GM12801 (cell line): ENCODE data around the gene DDRGK1.

Experiments
- TF ChIP-seq, protein P1 (sequence below): IDR thresholded peaks from one replicate; pipeline ENCODE4 v1.5.1; 2011; ENCODE audit warnings: control low read depth; ENCODE audit not compliant: insufficient read length; ENCODE audit errors: extremely low read depth

Gene DDRGK1

DNA sequence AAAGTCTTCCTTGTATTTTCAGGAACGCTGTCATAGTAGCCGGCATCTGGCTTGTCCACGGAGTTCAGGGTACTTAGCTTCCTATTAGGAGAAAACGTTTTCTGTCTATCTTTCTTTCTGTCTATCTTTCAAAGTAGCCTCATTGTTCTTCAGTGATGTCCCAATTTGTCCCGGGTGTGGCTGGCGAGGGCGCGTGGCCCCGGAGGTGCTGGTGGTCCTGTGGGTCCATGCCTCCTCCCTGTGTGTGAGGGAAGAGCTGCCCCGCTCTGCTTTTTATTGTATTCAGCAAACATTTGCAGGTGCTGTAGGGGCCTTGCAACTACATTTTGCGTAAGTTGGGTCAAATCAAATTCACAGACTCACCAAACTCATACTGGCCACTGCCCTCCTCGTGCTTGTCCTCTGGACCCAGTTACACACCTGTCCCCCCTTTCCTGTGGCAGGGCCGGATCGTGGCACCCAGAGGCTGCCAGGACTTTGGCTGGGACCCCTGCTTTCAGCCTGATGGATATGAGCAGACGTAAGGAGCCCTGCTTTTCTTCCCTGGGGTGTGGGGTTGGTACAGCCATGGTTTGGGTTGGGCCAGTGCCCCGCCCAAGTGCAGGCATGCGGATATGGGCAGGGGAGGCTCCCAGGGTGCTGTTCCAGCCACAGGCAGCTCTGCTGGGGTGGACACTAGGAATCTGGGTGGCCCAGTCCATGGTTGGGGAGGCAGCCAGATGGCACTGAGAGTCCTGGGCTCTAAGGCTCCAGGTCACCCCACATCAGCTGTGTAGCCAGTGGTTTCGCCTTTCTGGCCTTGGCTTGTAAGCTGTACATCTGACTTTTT is 17.1 kb upstream of the DDRGK1 start:
- TF ChIP-seq, protein P1, sequence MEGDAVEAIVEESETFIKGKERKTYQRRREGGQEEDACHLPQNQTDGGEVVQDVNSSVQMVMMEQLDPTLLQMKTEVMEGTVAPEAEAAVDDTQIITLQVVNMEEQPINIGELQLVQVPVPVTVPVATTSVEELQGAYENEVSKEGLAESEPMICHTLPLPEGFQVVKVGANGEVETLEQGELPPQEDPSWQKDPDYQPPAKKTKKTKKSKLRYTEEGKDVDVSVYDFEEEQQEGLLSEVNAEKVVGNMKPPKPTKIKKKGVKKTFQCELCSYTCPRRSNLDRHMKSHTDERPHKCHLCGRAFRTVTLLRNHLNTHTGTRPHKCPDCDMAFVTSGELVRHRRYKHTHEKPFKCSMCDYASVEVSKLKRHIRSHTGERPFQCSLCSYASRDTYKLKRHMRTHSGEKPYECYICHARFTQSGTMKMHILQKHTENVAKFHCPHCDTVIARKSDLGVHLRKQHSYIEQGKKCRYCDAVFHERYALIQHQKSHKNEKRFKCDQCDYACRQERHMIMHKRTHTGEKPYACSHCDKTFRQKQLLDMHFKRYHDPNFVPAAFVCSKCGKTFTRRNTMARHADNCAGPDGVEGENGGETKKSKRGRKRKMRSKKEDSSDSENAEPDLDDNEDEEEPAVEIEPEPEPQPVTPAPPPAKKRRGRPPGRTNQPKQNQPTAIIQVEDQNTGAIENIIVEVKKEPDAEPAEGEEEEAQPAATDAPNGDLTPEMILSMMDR, result no peak

DNA sequence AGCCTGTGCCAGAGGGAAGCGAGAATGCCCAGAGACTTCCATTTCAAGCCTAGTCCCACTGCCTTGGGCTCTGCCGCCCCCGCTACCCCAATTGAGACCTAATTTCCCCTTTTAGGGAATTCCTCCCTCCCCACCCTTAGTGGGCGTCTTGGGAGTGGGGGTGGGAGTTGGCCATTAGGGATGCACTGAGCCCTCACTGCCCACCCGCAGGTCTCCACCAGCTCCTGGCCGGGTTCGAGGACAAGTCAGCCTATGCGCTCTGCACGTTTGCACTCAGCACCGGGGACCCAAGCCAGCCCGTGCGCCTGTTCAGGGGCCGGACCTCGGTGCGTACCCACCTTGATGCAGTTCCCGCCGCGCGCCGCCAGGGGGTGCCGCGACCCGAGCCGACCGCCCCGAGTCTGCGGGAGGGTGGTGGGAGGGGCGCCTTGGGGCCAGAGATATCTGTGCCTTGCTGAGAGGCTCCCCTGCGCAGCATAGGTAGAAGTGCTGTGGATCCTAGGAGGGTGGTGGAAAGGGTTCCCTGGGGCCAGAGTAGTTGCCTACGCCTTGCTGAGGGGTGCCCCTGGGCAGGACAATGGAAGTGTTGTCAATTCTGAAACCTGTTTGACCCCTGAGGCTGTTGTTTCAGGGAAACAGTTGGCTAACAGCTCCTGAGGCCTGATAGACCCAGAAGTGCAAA is 14.0 kb upstream of the DDRGK1 start:
- TF ChIP-seq, protein P1, result no peak

DNA sequence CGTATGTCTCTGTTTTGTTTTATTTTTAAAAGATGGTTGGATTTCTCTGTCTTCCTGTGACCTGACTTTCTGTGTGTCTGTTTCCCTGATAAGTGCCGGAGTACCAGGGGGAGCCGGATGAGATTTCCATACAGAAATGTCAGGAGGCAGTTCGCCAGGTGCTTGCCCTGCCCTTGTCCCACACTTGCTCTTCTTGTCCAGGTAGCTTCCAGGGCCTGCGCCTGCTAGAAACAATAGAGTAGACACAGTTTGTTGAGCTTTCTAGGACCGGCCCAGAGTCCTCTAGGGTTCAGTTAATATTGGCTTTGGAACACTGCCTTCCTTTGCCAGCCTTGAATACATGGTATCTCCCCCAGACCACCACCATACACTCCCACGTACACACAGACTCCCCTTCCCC is 8.7 kb upstream of the DDRGK1 start:
- TF ChIP-seq, protein P1, result no peak

DNA sequence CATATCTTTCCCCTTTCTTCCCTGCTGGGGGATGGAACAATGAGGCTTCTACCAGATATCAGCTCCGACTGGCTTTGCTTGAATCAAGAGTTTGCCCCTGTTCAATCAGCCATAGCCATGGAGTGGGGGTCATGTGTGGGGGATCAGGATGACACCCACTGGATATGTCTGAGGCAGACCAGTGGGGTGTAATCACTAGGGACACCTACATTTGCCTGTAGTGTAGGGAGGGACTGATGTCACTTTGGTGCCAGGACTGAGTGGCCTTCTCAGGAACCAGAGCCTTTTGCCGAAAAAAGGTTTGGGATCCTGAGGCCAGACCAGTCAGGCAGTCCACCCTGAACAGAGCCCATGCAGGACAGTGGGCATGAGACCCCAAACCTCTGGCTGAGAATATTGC is 5.9 kb upstream of the DDRGK1 start:
- TF ChIP-seq, protein P1, result no peak

DNA sequence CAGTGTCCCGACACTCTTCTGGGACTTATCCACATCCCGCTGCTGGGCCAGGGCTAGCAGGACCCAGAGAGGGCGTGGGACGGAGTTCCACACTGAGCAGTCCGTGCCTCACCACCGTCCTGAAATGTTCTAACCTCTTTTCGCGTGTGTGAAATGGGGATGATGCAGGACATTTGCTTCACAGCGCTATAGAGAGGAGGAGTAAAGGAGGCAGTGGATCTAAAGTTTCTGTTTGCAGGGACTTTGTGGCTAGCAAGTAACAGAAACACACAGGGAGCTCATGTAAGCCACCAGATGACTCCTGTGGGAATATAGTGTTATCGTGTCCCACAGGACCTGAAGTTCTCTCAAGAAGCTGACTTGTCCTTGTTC is 5.5 kb upstream of the DDRGK1 start:
- TF ChIP-seq, protein P1, result no peak

DNA sequence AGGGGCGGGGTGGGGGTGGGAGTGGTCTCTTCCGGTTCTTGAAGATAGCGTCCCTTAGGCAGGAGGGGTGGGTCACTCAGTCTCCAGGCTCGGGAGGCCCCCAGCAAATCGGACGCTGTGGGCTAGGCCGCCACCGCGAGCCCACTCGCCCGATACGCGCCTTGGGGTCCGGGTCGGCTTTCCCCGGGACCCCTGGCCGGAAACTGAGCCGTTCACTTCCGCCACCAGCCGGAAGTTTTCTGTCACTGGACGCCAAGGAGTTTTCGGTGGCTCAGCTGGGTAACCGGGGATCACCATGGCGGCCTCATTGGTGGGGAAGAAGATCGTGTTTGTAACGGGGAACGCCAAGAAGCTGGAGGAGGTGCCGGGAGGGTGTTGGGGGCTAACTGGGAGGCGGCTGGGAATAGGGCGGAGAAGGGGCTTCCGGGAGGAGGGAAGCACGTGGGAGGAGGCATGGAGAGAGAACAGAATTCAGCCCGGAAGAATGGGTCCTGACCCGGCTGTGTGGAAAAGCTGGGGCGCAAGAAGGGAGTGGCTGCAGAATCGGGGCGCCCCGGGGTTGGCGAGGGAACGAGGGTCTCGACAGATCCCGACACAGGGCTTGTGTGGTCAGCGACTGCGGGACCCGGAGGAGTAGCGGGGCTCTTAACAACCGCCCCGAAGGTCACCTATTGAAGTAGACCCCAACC is 4.9 kb upstream of the DDRGK1 start, which contains the start of gene ITPA:
TSS of gene ITPA (plus strand) at position 242 of the 689 bp plus-strand sequence. CDS start at position 296, 54 bp downstream.
- TF ChIP-seq, protein P1, result no peak

DNA sequence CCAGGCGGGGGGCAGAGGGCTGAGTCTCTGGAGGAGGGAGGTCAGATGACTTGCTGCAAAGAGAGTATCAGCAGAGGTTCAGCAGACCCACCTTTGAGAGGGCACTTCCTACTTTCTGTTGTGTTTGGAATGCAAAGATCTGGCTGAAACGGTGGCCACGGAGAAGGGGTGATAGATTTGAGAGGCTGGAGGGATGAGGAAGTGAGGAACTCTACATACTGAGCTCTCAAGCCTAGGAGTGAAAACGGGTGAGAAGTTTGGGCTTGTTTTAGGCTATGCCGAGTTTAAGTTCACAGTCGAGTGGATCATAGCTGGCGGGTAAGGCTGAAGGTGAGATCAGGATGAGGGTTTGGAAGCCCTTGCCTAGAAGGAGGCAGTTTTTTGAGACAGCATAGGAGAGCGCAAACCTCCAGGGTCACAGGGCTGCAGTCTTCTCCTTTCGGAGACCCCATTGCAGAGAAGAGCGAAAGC is 4.3 kb upstream of the DDRGK1 start:
- TF ChIP-seq, protein P1, result no peak
